Activated naive CD8-positive, alpha-beta T cell treated with anti-CD3 and anti-CD28 coated beads, Interleukin-2, amount 50 U/mL, for 24 hours (primary cell): ENCODE measurements around the gene PRM3.

Source experiments
- ATAC-seq: fragments of 150-1000 bp; cut with Tn5 transposase; one replicate; pipeline ENCODE4 v1.10.0; 2021
- DNase-seq: peaks from one replicate; pipeline ENCODE4 v3.0.0; 2021
- H3K27ac Mint-ChIP-seq: one replicate; pipeline ENCODE4 v1.8.0; 2021; ENCODE audit warnings: mild to moderate bottlenecking, mixed read lengths
- H3K27me3 Mint-ChIP-seq: one replicate; pipeline ENCODE4 v1.8.0; 2021; ENCODE audit warnings: mixed read lengths
- H3K36me3 Mint-ChIP-seq: one replicate; pipeline ENCODE4 v1.8.0; 2021; ENCODE audit warnings: low read depth, mixed read lengths
- H3K4me1 Mint-ChIP-seq: one replicate; pipeline ENCODE4 v1.8.0; 2021; ENCODE audit warnings: mixed read lengths
- H3K4me3 Mint-ChIP-seq: one replicate; pipeline ENCODE4 v1.8.0; 2021; ENCODE audit warnings: mild to moderate bottlenecking, moderate library complexity, mixed read lengths
- H3K9me3 Mint-ChIP-seq: one replicate; pipeline ENCODE4 v1.8.0; 2021; ENCODE audit warnings: mixed read lengths

PRM3 gene

GRCh38 chr16:11238272-11239202, 34.9 kb downstream of the PRM3 start:
- ATAC-seq, result no peak
- Mint-ChIP-seq H3K27me3 (no peaks in the 10 kb centered on the region), H3K27ac (peak overlapping the region; percentile 54), H3K4me1 (peaks cover 42% of the 10 kb centered on the region), H3K9me3 (no peaks in the 10 kb centered on the region), H3K36me3 (no peaks in the 10 kb centered on the region), H3K4me3 (no peak overlapping the region)
- DNase-seq, result no peak

- Mint-ChIP-seq H3K9me3 (no peaks in the 10 kb centered on the region), H3K4me3 (no peak overlapping the region), H3K4me1 (peaks cover 60% of the 10 kb centered on the region), H3K36me3 (no peaks in the 10 kb centered on the region), H3K27me3 (no peaks in the 10 kb centered on the region), H3K27ac (peak overlapping the region; percentile 63)
- no peak for DNase-seq
- ATAC-seq, result no peak
These were observed 36.8 kb downstream of the PRM3 start for GRCh38 chr16:11236461-11237254.

DNA sequence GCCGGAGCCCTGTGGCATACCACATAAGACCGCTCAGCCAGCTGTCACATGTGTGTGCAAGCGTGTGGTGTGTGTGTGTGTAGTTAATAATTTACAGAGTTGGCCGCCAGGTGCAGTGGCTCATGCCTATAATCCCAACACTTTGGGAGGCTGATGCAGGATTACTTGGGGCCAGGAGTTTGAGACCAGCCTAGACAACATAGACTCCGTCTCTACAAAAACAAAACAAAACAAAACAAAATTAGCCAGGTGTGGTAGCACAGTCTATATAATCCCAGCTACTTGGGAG, 37.8 kb downstream of the PRM3 start:
- DNase-seq, result no peak
- H3K4me3 Mint-ChIP-seq, result no peak overlapping the region

GRCh38 chr16:11234884-11235702, 38.3 kb downstream of the PRM3 start:
- DNase-seq (no peak), ATAC-seq (no peak)
- Mint-ChIP-seq H3K9me3 (no peaks in the 10 kb centered on the region), H3K27me3 (no peaks in the 10 kb centered on the region), H3K4me3 (peak overlapping the region; percentile 22), H3K4me1 (peaks cover 70% of the 10 kb centered on the region), H3K36me3 (no peaks in the 10 kb centered on the region), H3K27ac (peak overlapping the region; percentile 97)

More for the DNA sequence above, 37.8 kb downstream of the PRM3 start:
- Mint-ChIP-seq H3K9me3 (no peaks in the 10 kb centered on the region), H3K36me3 (no peaks in the 10 kb centered on the region), H3K27ac (peak overlapping the region; percentile 41), H3K27me3 (no peaks in the 10 kb centered on the region), H3K4me1 (peaks cover 69% of the 10 kb centered on the region)
- no peak for ATAC-seq

DNA sequence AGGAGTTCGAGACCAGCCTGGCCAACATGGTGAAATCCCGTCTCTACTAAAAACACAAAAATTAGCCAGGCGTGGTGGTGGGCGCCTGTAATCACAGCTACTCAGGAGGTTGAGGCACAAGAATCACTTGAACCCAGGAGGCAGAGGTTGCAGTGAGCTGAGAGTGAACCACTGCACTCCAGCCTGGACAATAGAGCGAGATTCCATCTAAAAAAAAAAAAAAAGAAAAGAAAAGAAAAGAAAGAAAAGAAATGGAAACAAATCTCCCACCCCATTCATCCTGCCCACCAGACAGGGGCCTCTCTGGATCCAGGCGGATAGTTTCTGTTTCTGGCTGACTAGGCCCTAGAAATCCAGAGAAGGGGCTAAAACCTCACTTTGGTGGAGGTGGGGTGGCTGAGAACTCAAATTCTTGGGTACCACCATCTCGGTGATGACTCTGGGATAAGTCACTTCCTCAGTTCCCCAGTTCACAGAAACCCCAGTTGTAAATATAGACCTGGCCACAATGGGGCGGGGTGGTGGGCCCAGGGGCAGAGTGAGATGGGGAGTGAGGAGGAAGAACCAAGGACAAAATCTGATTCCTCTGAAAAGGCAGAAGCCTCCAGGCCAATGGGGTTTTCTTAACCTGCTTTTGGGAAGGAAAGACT, 39.6 kb downstream of the PRM3 start:
- H3K27me3 Mint-ChIP-seq, result no peaks in the 10 kb centered on the region
- H3K9me3 Mint-ChIP-seq, result no peaks in the 10 kb centered on the region
- H3K36me3 Mint-ChIP-seq, result no peaks in the 10 kb centered on the region
- H3K27ac Mint-ChIP-seq, result peak overlapping the region; percentile 97
- peak overlapping the region; percentile 65 for H3K4me3 Mint-ChIP-seq
- H3K4me1 Mint-ChIP-seq, result peaks cover 82% of the 10 kb centered on the region
- ATAC-seq, result peak; percentile 70
- peak; percentile 76 for DNase-seq

GRCh38 chr16:11232852-11233726, 40.3 kb downstream of the PRM3 start:
- no peaks in the 10 kb centered on the region for H3K9me3 Mint-ChIP-seq
- H3K4me3 Mint-ChIP-seq, result peak overlapping the region; percentile 65
- H3K27ac Mint-ChIP-seq, result peak overlapping the region; percentile 97
- DNase-seq, result peak; percentile 90
- no peaks in the 10 kb centered on the region for H3K27me3 Mint-ChIP-seq
- ATAC-seq, result peak; percentile 84
- no peaks in the 10 kb centered on the region for H3K36me3 Mint-ChIP-seq
- peaks cover 85% of the 10 kb centered on the region for H3K4me1 Mint-ChIP-seq

- DNase-seq (no peak), ATAC-seq (no peak)
- H3K4me1 Mint-ChIP-seq, result peaks cover 85% of the 10 kb centered on the region
- no peaks in the 10 kb centered on the region for H3K36me3 Mint-ChIP-seq
- H3K4me3 Mint-ChIP-seq, result peak overlapping the region; percentile 65
- H3K27ac Mint-ChIP-seq, result peak overlapping the region; percentile 97
- no peaks in the 10 kb centered on the region for H3K27me3 Mint-ChIP-seq
- no peaks in the 10 kb centered on the region for H3K9me3 Mint-ChIP-seq
These were observed 41.1 kb downstream of the PRM3 start for GRCh38 chr16:11232302-11232851.

DNA sequence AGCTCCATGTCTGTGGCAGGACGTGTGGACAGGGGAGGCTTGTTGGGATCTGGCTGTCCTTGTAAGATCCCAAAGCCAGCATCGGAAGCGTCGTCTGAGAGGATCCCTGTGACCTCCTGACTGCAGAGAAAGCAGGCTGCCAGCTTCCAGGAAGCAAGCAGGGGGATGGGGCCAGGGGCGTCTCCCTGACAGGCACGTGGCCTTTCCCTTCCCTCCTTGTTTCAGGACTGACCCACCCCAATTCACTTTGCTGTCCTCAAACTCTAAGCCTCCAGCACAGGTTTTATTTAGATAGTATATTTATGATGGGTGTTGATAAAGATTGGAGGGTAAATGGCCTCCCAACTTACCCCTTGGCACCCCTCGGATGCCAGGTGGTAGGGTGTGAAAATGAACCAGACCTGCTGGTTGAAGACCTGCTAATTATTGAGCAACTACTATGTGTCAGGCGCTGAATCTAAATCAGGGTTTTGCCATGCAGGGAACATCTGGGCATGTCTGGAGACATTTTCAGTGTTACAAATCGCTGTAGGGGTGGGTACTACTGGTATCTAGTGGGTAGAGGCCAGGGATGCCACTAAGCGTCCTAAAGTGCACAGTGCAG, 42.0 kb downstream of the PRM3 start:
- DNase-seq (no peak), ATAC-seq (no peak)
- peak overlapping the region; percentile 32 for H3K4me3 Mint-ChIP-seq
- peaks cover 83% of the 10 kb centered on the region for H3K4me1 Mint-ChIP-seq
- peak overlapping the region; percentile 97 for H3K27ac Mint-ChIP-seq
- no peaks in the 10 kb centered on the region for H3K27me3 Mint-ChIP-seq
- no peaks in the 10 kb centered on the region for H3K36me3 Mint-ChIP-seq
- no peaks in the 10 kb centered on the region for H3K9me3 Mint-ChIP-seq

DNA sequence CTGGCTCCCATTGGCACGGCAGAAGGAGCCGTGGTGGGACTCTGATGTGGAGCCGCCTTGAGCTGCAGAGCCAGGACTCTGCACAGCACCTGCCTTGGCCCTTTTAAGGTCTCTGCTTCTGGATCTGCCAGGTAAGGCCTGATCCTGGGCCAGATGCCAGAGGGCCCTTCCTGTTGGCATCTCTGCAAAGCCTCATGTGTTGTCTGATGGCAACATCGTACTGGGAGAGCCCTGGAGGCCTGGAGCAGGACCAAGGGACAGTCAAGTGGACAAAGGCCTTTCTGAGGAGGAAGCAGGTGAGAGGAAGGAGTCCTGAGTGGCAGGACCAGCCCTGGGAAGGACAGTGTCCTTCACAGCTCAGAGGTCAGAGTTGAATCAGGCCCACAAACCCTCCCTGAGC, 43.5 kb downstream of the PRM3 start:
- Mint-ChIP-seq H3K4me1 (peaks cover 89% of the 10 kb centered on the region), H3K27ac (peak overlapping the region; percentile 46), H3K9me3 (no peaks in the 10 kb centered on the region), H3K27me3 (no peaks in the 10 kb centered on the region), H3K36me3 (no peaks in the 10 kb centered on the region), H3K4me3 (no peak overlapping the region)
- ATAC-seq (no peak), DNase-seq (no peak)

DNA sequence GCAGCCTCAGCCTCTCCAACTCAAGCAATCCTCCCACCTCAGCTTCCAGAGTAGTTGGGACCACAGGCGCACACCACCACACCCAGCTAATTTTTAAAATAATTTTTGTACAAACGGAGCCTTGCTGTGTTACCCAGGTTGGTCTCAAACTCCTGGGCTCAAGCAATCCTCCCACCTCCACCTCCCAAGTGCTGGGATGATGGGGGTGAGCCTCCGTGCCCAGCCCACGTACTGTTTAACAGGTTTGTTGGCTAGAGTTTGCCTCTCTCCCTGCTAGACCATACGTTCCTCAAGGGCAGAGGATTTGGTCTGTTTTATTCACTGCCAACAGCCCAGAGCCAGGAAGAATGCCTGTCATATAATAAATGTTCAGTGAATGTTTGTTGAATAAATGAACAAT, 44.0 kb downstream of the PRM3 start:
- DNase-seq, result no peak
- Mint-ChIP-seq H3K27me3 (no peaks in the 10 kb centered on the region), H3K4me1 (peaks cover 90% of the 10 kb centered on the region), H3K36me3 (no peaks in the 10 kb centered on the region), H3K9me3 (no peaks in the 10 kb centered on the region), H3K4me3 (no peak overlapping the region), H3K27ac (peak overlapping the region; percentile 46)
- ATAC-seq, result no peak

- peak overlapping the region; percentile 98 for H3K27ac Mint-ChIP-seq
- no peak for DNase-seq
- no peak for ATAC-seq
- H3K4me1 Mint-ChIP-seq, result peaks cover 77% of the 10 kb centered on the region
- H3K36me3 Mint-ChIP-seq, result no peaks in the 10 kb centered on the region
- no peaks in the 10 kb centered on the region for H3K27me3 Mint-ChIP-seq
- no peaks in the 10 kb centered on the region for H3K9me3 Mint-ChIP-seq
- H3K4me3 Mint-ChIP-seq, result peak overlapping the region; percentile 67
These were observed 47.5 kb downstream of the PRM3 start for GRCh38 chr16:11225677-11226549.
